CD14-positive monocyte (primary cell): ENCODE data around the gene STMN1. TPM values are rescaled to one million over a fixed set of nuclear protein-coding genes. Genes with fewer than 3 reads are reported as not detected.
A peak's percentile ranks its signal among the peaks of the same experiment; 100 is the strongest.

ENCODE experiments used
- DNase-seq, 3 donors: peaks; one replicate each; pipeline ENCODE4 v3.0.0-alpha.2; 2011 to 2022
- H2AFZ ChIP-seq: 2 replicates; pipeline ENCODE4 v1.6.0; 2012; ENCODE audit warnings: mild to moderate bottlenecking, low read depth, low read length, inconsistent platforms; ENCODE audit not compliant: insufficient read depth, poor library complexity, severe bottlenecking
- H3K27ac ChIP-seq, 2 donors: 1 replicate in 1 of 2; 2 replicates in 1 of 2; pipeline ENCODE4 v1.5.1; 2012 to 2013; ENCODE audit warnings: low read length in 2 of 2, control low read depth in 1 of 2, inconsistent platforms in 1 of 2, low read depth in 1 of 2, mild to moderate bottlenecking in 1 of 2
- H3K27me3 ChIP-seq, 2 donors: one replicate each; pipeline versions ENCODE4 v1.6.0 to v1.6.1; 2011 to 2013; ENCODE audit warnings: low read length in 2 of 2; ENCODE audit not compliant: control insufficient read depth in 2 of 2, insufficient read depth in 2 of 2
- H3K36me3 ChIP-seq, 2 donors: replicated peaks in 1 of 2; 1 replicate in 1 of 2; 2 replicates in 1 of 2; pipeline versions ENCODE4 v1.5.1 to v1.6.1; 2012 to 2013; ENCODE audit warnings: low read length in 2 of 2, control low read depth in 1 of 2, inconsistent platforms in 1 of 2, mild to moderate bottlenecking in 1 of 2; ENCODE audit not compliant: insufficient read depth in 2 of 2, control insufficient read depth in 1 of 2
- H3K4me1 ChIP-seq, 2 donors: 1 replicate in 1 of 2; 2 replicates in 1 of 2; pipeline versions ENCODE4 v1.5.1 to v1.6.1; 2012 to 2013; ENCODE audit warnings: low read length in 2 of 2, control low read depth in 1 of 2, inconsistent platforms in 1 of 2, mild to moderate bottlenecking in 1 of 2, moderate library complexity in 1 of 2; ENCODE audit not compliant: insufficient read depth in 2 of 2, control insufficient read depth in 1 of 2
- H3K4me2 ChIP-seq: replicated peaks from 2 replicates; pipeline ENCODE3; 2012; ENCODE audit warnings: low read length, moderate library complexity, mild to moderate bottlenecking; ENCODE audit not compliant: poor library complexity, severe bottlenecking; ENCODE audit errors: extremely low read depth
- H3K4me3 ChIP-seq, 3 experiments: fragments of 200-600 bp in 1 of 3; sonication (generic) in 1 of 3; replicated peaks in 1 of 3; 1 replicate in 2 of 3; 2 replicates in 1 of 3; pipeline ENCODE4 v1.5.1; 2011 to 2013; ENCODE audit warnings: low read length in 3 of 3, mild to moderate bottlenecking in 3 of 3, control low read depth in 2 of 3, low read depth in 2 of 3, inconsistent platforms in 1 of 3, moderate library complexity in 1 of 3
- H3K79me2 ChIP-seq: 2 replicates; pipeline ENCODE4 v1.6.0; 2012; ENCODE audit warnings: mild to moderate bottlenecking, control low read depth, inconsistent platforms, low read length, moderate library complexity; ENCODE audit not compliant: insufficient read depth
- H3K9ac ChIP-seq: 2 replicates; pipeline ENCODE4 v1.6.0; 2017; ENCODE audit warnings: low read length, mild to moderate bottlenecking; ENCODE audit not compliant: insufficient read depth, poor library complexity, severe bottlenecking
- H3K9me3 ChIP-seq, 2 donors: replicated peaks in 1 of 2; 1 replicate in 1 of 2; 2 replicates in 1 of 2; pipeline versions ENCODE4 v1.5.1 to v1.6.1; 2012 to 2013; ENCODE audit warnings: low read length in 2 of 2, control low read depth in 1 of 2; ENCODE audit not compliant: control insufficient read depth in 1 of 2, insufficient read depth in 1 of 2
- H4K20me1 ChIP-seq: 2 replicates; pipeline ENCODE4 v1.6.0; 2012; ENCODE audit warnings: mild to moderate bottlenecking, low read length, control low read depth, moderate library complexity; ENCODE audit not compliant: insufficient read depth
- H3K27ac Mint-ChIP-seq, 7 donors: one replicate each; pipeline ENCODE4 v1.8.0; 2020; ENCODE audit warnings: mild to moderate bottlenecking in 7 of 7, mixed read lengths in 7 of 7, moderate library complexity in 6 of 7, inconsistent platforms in 2 of 7
- H3K27me3 Mint-ChIP-seq, 3 donors: one replicate each; pipeline ENCODE4 v1.8.0; 2021 to 2022; ENCODE audit warnings: low read depth in 3 of 3, mild to moderate bottlenecking in 3 of 3, mixed read lengths in 3 of 3, moderate library complexity in 3 of 3, inconsistent platforms in 1 of 3
- H3K36me3 Mint-ChIP-seq, 2 donors: one replicate each; pipeline ENCODE4 v1.8.0; 2020; ENCODE audit warnings: mixed read lengths in 2 of 2, inconsistent platforms in 1 of 2, mild to moderate bottlenecking in 1 of 2
- H3K4me1 Mint-ChIP-seq: one replicate; pipeline ENCODE4 v1.8.0; 2020; ENCODE audit warnings: mild to moderate bottlenecking, mixed read lengths
- H3K4me3 Mint-ChIP-seq, 2 donors: one replicate each; pipeline ENCODE4 v1.8.0; 2020; ENCODE audit warnings: mild to moderate bottlenecking in 2 of 2, mixed read lengths in 2 of 2, moderate library complexity in 1 of 2
- H3K9me3 Mint-ChIP-seq, 7 donors: one replicate each; pipeline ENCODE4 v1.8.0; 2020 to 2022; ENCODE audit warnings: mixed read lengths in 7 of 7, mild to moderate bottlenecking in 6 of 7, moderate library complexity in 6 of 7, inconsistent platforms in 2 of 7
- CTCF ChIP-seq: fragments of 200-600 bp; IDR thresholded peaks from one replicate; pipeline ENCODE4 v1.8.0; 2022; ENCODE audit warnings: antibody characterized with exemption, mild to moderate bottlenecking
- WGBS: methylation state at CpG from one replicate; pipeline ENCODE4 v1.1.5; 2013; ENCODE audit warnings: missing lambda C conversion rate; ENCODE audit not compliant: insufficient coverage; 5-methylcytosine and 5-hydroxymethylcytosine counted together
- intact Hi-C, 2 donors: fragments of 100-400 bp; cut with micrococcal nuclease; formaldehyde crosslinking; loops; one replicate each; pipeline versions ENCODE4 v1.15.0 to v1.15.1; 2023
- polyA plus RNA-seq, 3 donors: library from polyadenylated mRNA; depleted of rRNA in 1 of 3; unstranded in 2 of 3; stranded (reverse) in 1 of 3; fragments of 300-500 nt in 2 of 3; fragments of >200 nt in 1 of 3; fragmentation: Illumina TruSeq in 2 of 3; gene quantifications; 1 replicate in 2 of 3; 2 replicates in 1 of 3; pipeline ENCODE4 v1.2.3, GENCODE V29; 2012 to 2021

STMN1 gene
- polyA plus RNA-seq, 3 donors = 1.5 to 8.1 (median 3.5) TPM

DNA sequence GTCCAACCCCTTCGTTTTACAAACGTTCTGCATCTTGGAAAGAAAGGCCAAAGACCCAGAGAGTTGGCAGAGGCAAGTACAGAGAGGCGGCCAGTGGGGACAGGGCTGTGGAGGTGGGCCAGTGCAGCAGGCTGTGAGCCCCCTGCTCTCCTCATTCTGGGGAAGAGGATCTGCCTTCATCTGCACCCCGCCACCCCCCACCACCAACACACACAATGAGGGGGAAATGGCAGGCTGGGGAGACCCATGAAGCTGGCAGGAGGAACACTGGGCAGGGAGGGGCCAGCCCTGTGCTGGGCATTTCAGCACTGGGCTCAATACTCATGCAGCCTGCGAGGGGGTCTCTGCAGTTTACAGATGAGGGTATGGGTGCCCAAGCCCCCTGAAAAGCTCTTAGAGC is 14.6 kb downstream of the STMN1 start:
- 100% methylated on average over 1 of the region's 5 CpGs for WGBS
- no peaks in the 10 kb centered on the region for H3K9me3 ChIP-seq
- H3K27me3 ChIP-seq = no peaks in the 10 kb centered on the region
- H3K27me3 Mint-ChIP-seq = peaks cover 0 to 1% (median 0%) of the 10 kb centered on the region in 3 donors
- intact Hi-C loops = no loop called here
- no peak overlapping the region for H3K4me3 ChIP-seq
- no peak overlapping the region for H3K4me2 ChIP-seq
- peaks cover 20% of the 10 kb centered on the region for H3K4me1 Mint-ChIP-seq
- peaks cover 7% of the 10 kb centered on the region in 2 donors for H3K36me3 Mint-ChIP-seq
- no peak for TF ChIP-seq CTCF
- DNase-seq = no peak
- H4K20me1 ChIP-seq = no peaks in the 10 kb centered on the region
- H3K4me1 ChIP-seq = peaks cover 15 to 19% of the 10 kb centered on the region in 2 donors
- H3K9ac ChIP-seq = no peak overlapping the region
- no peaks in the 10 kb centered on the region for H3K9me3 Mint-ChIP-seq
- no peaks in the 10 kb centered on the region for H3K79me2 ChIP-seq
- peak overlapping the region in 1 of 7 donors; percentile 30 for H3K27ac Mint-ChIP-seq
- H3K36me3 ChIP-seq = no peaks in the 10 kb centered on the region
- no peak overlapping the region for H3K4me3 Mint-ChIP-seq
- H3K27ac ChIP-seq = no peak overlapping the region
- no peak overlapping the region for H2AFZ ChIP-seq

GRCh38 chr1:25890239-25891034 is 15.8 kb downstream of the STMN1 start:
- Histone ChIP-seq H3K27me3 (no peaks in the 10 kb centered on the region), H3K27ac (no peak overlapping the region), H3K9me3 (no peaks in the 10 kb centered on the region), H3K4me3 (no peak overlapping the region), H3K4me1 (peaks cover 11 to 16% of the 10 kb centered on the region in 2 donors), H3K36me3 (no peaks in the 10 kb centered on the region), H3K4me2 (no peak overlapping the region), H2AFZ (peak overlapping the region; percentile 17), H4K20me1 (no peaks in the 10 kb centered on the region), H3K9ac (no peak overlapping the region), H3K79me2 (no peaks in the 10 kb centered on the region)
- peaks cover 16% of the 10 kb centered on the region for H3K4me1 Mint-ChIP-seq
- H3K27ac Mint-ChIP-seq = peak overlapping the region in 2 of 7 donors; percentile 25 to 46
- H3K27me3 Mint-ChIP-seq = peaks cover 0 to 1% (median 0%) of the 10 kb centered on the region in 3 donors
- peaks cover 7% of the 10 kb centered on the region in 2 donors for H3K36me3 Mint-ChIP-seq
- H3K4me3 Mint-ChIP-seq = no peak overlapping the region
- TF ChIP-seq CTCF = no peak
- no peaks in the 10 kb centered on the region for H3K9me3 Mint-ChIP-seq
- 97% methylated on average over 9 of the region's 10 CpGs for WGBS
- intact Hi-C loops = no loop called here
- DNase-seq = no peak
